Measurements from ENCODE around the gene ISY1.

The ISY1 gene

GRCh38 chr3:129180461-129180860 is 19.6 kb upstream of the ISY1 start:
- H3K36me3 ChIP-seq (ENCODE audit: insufficient read depth, low read length): peaks cover 23% of the 10 kb centered on the region; the same call in 1 of the 2 replicates
- peak overlapping the region; percentile 98 for H3K4me3 ChIP-seq (ENCODE audit: low read length, poor library complexity, severe bottlenecking)
- peaks cover 54% of the 10 kb centered on the region for H3K4me1 ChIP-seq (ENCODE audit: insufficient read depth, low read length, poor library complexity, severe bottlenecking)
- no peaks in the 10 kb centered on the region for H3K9me3 ChIP-seq (ENCODE audit: insufficient read depth, low read depth, low read length)
- H2AFZ ChIP-seq (ENCODE audit: low read length): no peak overlapping the region
- no peak for TF ChIP-seq CTCF (conservative IDR thresholded peaks at IDR 0.05; ENCODE audit: low read length)
- no peak for TF ChIP-seq EZH2phosphoT487 (IDR thresholded peaks at IDR 0.05; ENCODE audit: borderline replicate concordance)
- H3F3A ChIP-seq (ENCODE audit: low read depth): no peaks in the 10 kb centered on the region
- H3K9ac ChIP-seq (ENCODE audit: low read depth, low read length, poor library complexity, severe bottlenecking): peak overlapping the region; percentile 54
- H3K9me2 ChIP-seq (replicated peaks; ENCODE audit: low read depth, low read length): no peaks in the 10 kb centered on the region
- peaks cover 95% of the 10 kb centered on the region for H3K79me2 ChIP-seq (ENCODE audit: insufficient read depth, low read length)
- H3K27me3 ChIP-seq (ENCODE audit: insufficient read depth, low read length, poor library complexity, severe bottlenecking): peaks cover 4% of the 10 kb centered on the region
- peak overlapping the region; percentile 94 for H3K4me2 ChIP-seq (ENCODE audit: low read depth, low read length, poor library complexity, severe bottlenecking)
- H4K20me1 ChIP-seq (ENCODE audit: insufficient read depth, low read length, poor library complexity, severe bottlenecking): peaks cover 78% of the 10 kb centered on the region

GRCh38 chr3:129176051-129176450 is 15.2 kb upstream of the ISY1 start:
- no peaks in the 10 kb centered on the region for H3K27me3 ChIP-seq (ENCODE audit: insufficient read depth, low read length, poor library complexity, severe bottlenecking)
- no peak overlapping the region for H2AFZ ChIP-seq (ENCODE audit: low read length)
- H3F3A ChIP-seq (ENCODE audit: low read depth): no peaks in the 10 kb centered on the region
- H3K9me3 ChIP-seq (ENCODE audit: insufficient read depth, low read depth, low read length): no peaks in the 10 kb centered on the region
- peak overlapping the region; percentile 98 for H3K4me3 ChIP-seq (ENCODE audit: low read length, poor library complexity, severe bottlenecking)
- H3K4me2 ChIP-seq (ENCODE audit: low read depth, low read length, poor library complexity, severe bottlenecking): peak overlapping the region; percentile 94
- TF ChIP-seq CTCF (conservative IDR thresholded peaks at IDR 0.05; ENCODE audit: low read length) (no peak), EZH2phosphoT487 (IDR thresholded peaks at IDR 0.05; ENCODE audit: borderline replicate concordance) (no peak)
- peaks cover 43% of the 10 kb centered on the region for H3K4me1 ChIP-seq (ENCODE audit: insufficient read depth, low read length, poor library complexity, severe bottlenecking)
- H3K9me2 ChIP-seq (replicated peaks; ENCODE audit: low read depth, low read length): no peaks in the 10 kb centered on the region
- H3K9ac ChIP-seq (ENCODE audit: low read depth, low read length, poor library complexity, severe bottlenecking): no peak overlapping the region
- peaks cover 100% of the 10 kb centered on the region for H4K20me1 ChIP-seq (ENCODE audit: insufficient read depth, low read length, poor library complexity, severe bottlenecking)
- peaks cover 100% of the 10 kb centered on the region for H3K79me2 ChIP-seq (ENCODE audit: insufficient read depth, low read length)
- peaks cover 39% of the 10 kb centered on the region for H3K36me3 ChIP-seq (ENCODE audit: insufficient read depth, low read length)

GRCh38 chr3:129173725-129174124 is 12.9 kb upstream of the ISY1 start:
- H3K9ac ChIP-seq (ENCODE audit: low read depth, low read length, poor library complexity, severe bottlenecking): no peak overlapping the region
- TF ChIP-seq EZH2phosphoT487 (IDR thresholded peaks at IDR 0.05; ENCODE audit: borderline replicate concordance) (no peak), CTCF (conservative IDR thresholded peaks at IDR 0.05; ENCODE audit: low read length) (no peak)
- H2AFZ ChIP-seq (ENCODE audit: low read length): no peak overlapping the region
- H3K9me3 ChIP-seq (ENCODE audit: insufficient read depth, low read depth, low read length): no peaks in the 10 kb centered on the region
- peaks cover 87% of the 10 kb centered on the region for H3K79me2 ChIP-seq (ENCODE audit: insufficient read depth, low read length)
- peak overlapping the region; percentile 57 for H3K4me2 ChIP-seq (ENCODE audit: low read depth, low read length, poor library complexity, severe bottlenecking)
- peaks cover 52% of the 10 kb centered on the region for H3K36me3 ChIP-seq (ENCODE audit: insufficient read depth, low read length)
- H3K4me3 ChIP-seq (ENCODE audit: low read length, poor library complexity, severe bottlenecking): peak overlapping the region; percentile 20
- no peaks in the 10 kb centered on the region for H3K27me3 ChIP-seq (ENCODE audit: insufficient read depth, low read length, poor library complexity, severe bottlenecking)
- peaks cover 31% of the 10 kb centered on the region for H3K4me1 ChIP-seq (ENCODE audit: insufficient read depth, low read length, poor library complexity, severe bottlenecking)
- peaks cover 91% of the 10 kb centered on the region for H4K20me1 ChIP-seq (ENCODE audit: insufficient read depth, low read length, poor library complexity, severe bottlenecking)
- H3F3A ChIP-seq (ENCODE audit: low read depth): peaks cover 4% of the 10 kb centered on the region; the same call in 1 of the 2 replicates
- no peaks in the 10 kb centered on the region for H3K9me2 ChIP-seq (replicated peaks; ENCODE audit: low read depth, low read length)

Measured in Loucy (cell line).